OCI-LY7 (cell line): ENCODE data around the gene NRXN2. TPM values are rescaled to one million over a fixed set of nuclear protein-coding genes. Genes with fewer than 3 reads are reported as not detected.

Experiments
- BruUV-seq: library from RNA; stranded (reverse); fragments of 400-500 nt; replicated peaks from 2 replicates; lab custom pipeline; 2021; lab: Mats Ljungman, UMichigan
- CTCF ChIA-PET: fragments of 300-600 bp; sonication (Branson Sonifier 250); formaldehyde crosslinking; loops from one replicate; lab custom pipeline; 2022; ENCODE audit warnings: antibody characterized with exemption; ENCODE audit not compliant: unreplicated experiment; lab: Charles Lee
- POLR2A ChIA-PET: fragments of 300-600 bp; sonication (Branson Sonifier 250); formaldehyde crosslinking; loops from one replicate; lab custom pipeline; 2022; ENCODE audit warnings: antibody characterized with exemption; lab: Charles Lee
- DNase-seq: peaks from one replicate; pipeline ENCODE4 v3.0.0-alpha.2; 2015; ENCODE audit warnings: low spot score
- H2AFZ ChIP-seq: fragments of 200-600 bp; sonication (generic), shearing (Covaris generic); 2 replicates; pipeline ENCODE4 v1.6.1; 2014; ENCODE audit warnings: mild to moderate bottlenecking, antibody characterized with exemption, low read length, moderate library complexity
- H3K27ac ChIP-seq: fragments of 200-600 bp; sonication (generic); 2 replicates; pipeline ENCODE4 v1.5.1; 2014; ENCODE audit warnings: mixed run types, low read depth, mild to moderate bottlenecking, moderate library complexity, low read length, inconsistent platforms; ENCODE audit not compliant: poor library complexity, severe bottlenecking
- H3K36me3 ChIP-seq: fragments of 200-600 bp; sonication (generic); 2 replicates; pipeline ENCODE4 v1.6.1; 2014; ENCODE audit warnings: mild to moderate bottlenecking, antibody characterized with exemption, low read length, moderate library complexity, mixed read lengths; ENCODE audit not compliant: insufficient read depth
- H3K4me1 ChIP-seq: fragments of 200-600 bp; sonication (generic); 2 replicates; pipeline ENCODE4 v1.5.1; 2014; ENCODE audit warnings: mild to moderate bottlenecking, low read length; ENCODE audit not compliant: insufficient read depth, poor library complexity, severe bottlenecking
- H3K4me2 ChIP-seq: fragments of 200-600 bp; sonication (generic); 2 replicates; pipeline ENCODE4 v1.6.1; 2014; ENCODE audit warnings: mild to moderate bottlenecking, low read length
- H3K4me3 ChIP-seq: fragments of 200-600 bp; sonication (generic); 2 replicates; pipeline ENCODE4 v1.5.1; 2014; ENCODE audit warnings: mild to moderate bottlenecking, low read depth, low read length; ENCODE audit not compliant: poor library complexity, severe bottlenecking
- H3K79me2 ChIP-seq: fragments of 200-600 bp; sonication (generic); 2 replicates; pipeline ENCODE4 v1.6.1; 2016; ENCODE audit warnings: low read depth, mild to moderate bottlenecking, low read length, moderate library complexity, mixed read lengths; ENCODE audit not compliant: insufficient read depth
- H3K9me2 ChIP-seq: fragments of 200-600 bp; sonication (generic); 2 replicates; pipeline ENCODE4 v1.6.1; 2016; ENCODE audit warnings: mild to moderate bottlenecking, low read length, mixed read lengths; ENCODE audit not compliant: insufficient read depth
- H3K9me3 ChIP-seq: fragments of 200-600 bp; sonication (generic); 2 replicates; pipeline ENCODE4 v1.6.1; 2014; ENCODE audit warnings: mild to moderate bottlenecking, mixed run types, low read length, mixed read lengths
- H4K20me1 ChIP-seq: fragments of 200-600 bp; sonication (generic); 2 replicates; pipeline ENCODE4 v1.6.1; 2014; ENCODE audit warnings: mild to moderate bottlenecking, antibody characterized with exemption, low read length, moderate library complexity, mixed read lengths; ENCODE audit not compliant: insufficient read depth
- CTCF ChIP-seq: fragments of 200-600 bp; sonication (generic); conservative IDR thresholded peaks from 2 replicates; pipeline ENCODE4 v1.5.1; 2014; ENCODE audit warnings: mild to moderate bottlenecking, antibody characterized with exemption, low read length, moderate library complexity, mixed read lengths
- EZH2phosphoT487 ChIP-seq: fragments of 200-600 bp; sonication (generic); IDR thresholded peaks from 2 replicates; pipeline ENCODE4 v1.6.1; 2018; ENCODE audit warnings: low read depth, borderline replicate concordance, mild to moderate bottlenecking, mixed run types, antibody characterized with exemption, low read length, moderate library complexity, mixed read lengths
- intact Hi-C: fragments of 100-400 bp; cut with micrococcal nuclease; formaldehyde crosslinking; loops from one replicate; pipeline ENCODE4 v1.10.0; 2022; ENCODE audit not compliant: unreplicated experiment
- total RNA-seq, 2 experiments: library from RNA; depleted of rRNA in 1 of 2; stranded (reverse); fragments of >200 nt in 1 of 2; shearing (Covaris generic) in 1 of 2; gene quantifications; 2 replicates each; pipeline ENCODE4 v1.2.3, GENCODE V29; 2014 to 2022

Gene NRXN2
- total RNA-seq, 2 experiments from 2014 or later = 2.4 to 3.3 TPM

GRCh38 chr11:64568041-64568571 is 154.9 kb downstream of the NRXN2 start:
- Histone ChIP-seq H3K36me3 (no peaks in the 10 kb centered on the region), H4K20me1 (no peaks in the 10 kb centered on the region), H3K79me2 (no peaks in the 10 kb centered on the region), H3K9me3 (no peaks in the 10 kb centered on the region), H2AFZ (no peak overlapping the region), H3K9me2 (no peaks in the 10 kb centered on the region), H3K4me2 (no peak overlapping the region), H3K4me3 (no peak overlapping the region), H3K27ac (no peak overlapping the region), H3K4me1 (peaks cover 15% of the 10 kb centered on the region)
- CTCF ChIA-PET = no interaction called here
- DNase-seq = no peak
- intact Hi-C loops = no loop called here
- no peak for TF ChIP-seq CTCF
- TF ChIP-seq EZH2phosphoT487 = no peak
- POLR2A ChIA-PET = no interaction called here
- no TSS peak for BruUV-seq

GRCh38 chr11:64566915-64567891 is 155.8 kb downstream of the NRXN2 start:
- TF ChIP-seq CTCF = no peak
- no peak for TF ChIP-seq EZH2phosphoT487
- H3K4me3 ChIP-seq = no peak overlapping the region
- H3K79me2 ChIP-seq = no peaks in the 10 kb centered on the region
- H4K20me1 ChIP-seq = no peaks in the 10 kb centered on the region
- no peaks in the 10 kb centered on the region for H3K9me3 ChIP-seq
- peak overlapping the region; percentile 43 for H3K4me2 ChIP-seq
- intact Hi-C loops = no loop called here
- no TSS peak for BruUV-seq
- ChIA-PET CTCF (no interaction called here), POLR2A (interaction anchor here (0.7 kb wide), 1 partner anchor 250 kb away, joined by 3 read pairs; the partner anchor contains the start of genes PRDX5 and TRMT112)
- no peaks in the 10 kb centered on the region for H3K9me2 ChIP-seq
- no peaks in the 10 kb centered on the region for H3K36me3 ChIP-seq
- no peak overlapping the region for H3K27ac ChIP-seq
- peaks cover 15% of the 10 kb centered on the region for H3K4me1 ChIP-seq
- no peak for DNase-seq
- H2AFZ ChIP-seq = peak overlapping the region; percentile 62; the same call in 1 of the 2 replicates
